ENCODE measurements around the gene ISOC2.

Gene ISOC2

GRCh38 chr19:55466241-55466614, 4.8 kb upstream of the ISOC2 start:
- no peak for DNase-seq (ENCODE audit: low read depth)
- H3K4me3 ChIP-seq (replicated peaks; ENCODE audit: low read depth, low read length), result no peak overlapping the region
- TF ChIP-seq CTCF (IDR thresholded peaks at IDR 0.05; ENCODE audit: low read length, missing control alignments), result no peak

GRCh38 chr19:55465460-55466240, 4.2 kb upstream of the ISOC2 start:
- no peak for DNase-seq (ENCODE audit: low read depth)
- no peak overlapping the region for H3K4me3 ChIP-seq (replicated peaks; ENCODE audit: low read depth, low read length)
- TF ChIP-seq CTCF (IDR thresholded peaks at IDR 0.05; ENCODE audit: low read length, missing control alignments), result no peak

- no peak for TF ChIP-seq CTCF (IDR thresholded peaks at IDR 0.05; ENCODE audit: low read length, missing control alignments)
- no peak for DNase-seq (ENCODE audit: low read depth)
- no peak within 1 kb of the TSS for H3K4me3 ChIP-seq (replicated peaks; ENCODE audit: low read depth, low read length)
Observed at GRCh38 chr19:55464662-55465054, 3.2 kb upstream of the ISOC2 start, which contains the start of gene C19orf85. Gene C19orf85 (minus strand): TSS chr19:55464751. CDS start chr19:55464554, 197 bp downstream.

- no peak for TF ChIP-seq CTCF (IDR thresholded peaks at IDR 0.05; ENCODE audit: low read length, missing control alignments)
- DNase-seq (ENCODE audit: low read depth), result no peak
- H3K4me3 ChIP-seq (replicated peaks; ENCODE audit: low read depth, low read length), result no peak overlapping the region
Observed at GRCh38 chr19:55464039-55464661, 2.7 kb upstream of the ISOC2 start.

- DNase-seq (ENCODE audit: low read depth), result no peak
- TF ChIP-seq CTCF (IDR thresholded peaks at IDR 0.05; ENCODE audit: low read length, missing control alignments), result no peak
- H3K4me3 ChIP-seq (replicated peaks; ENCODE audit: low read depth, low read length), result no peak overlapping the region
Observed at GRCh38 chr19:55463583-55464031, 2.2 kb upstream of the ISOC2 start.

GRCh38 chr19:55462722-55463121, 1.3 kb upstream of the ISOC2 start:
- DNase-seq (ENCODE audit: low read depth), result no peak
- no peak for TF ChIP-seq CTCF (IDR thresholded peaks at IDR 0.05; ENCODE audit: low read length, missing control alignments)
- no peak overlapping the region for H3K4me3 ChIP-seq (replicated peaks; ENCODE audit: low read depth, low read length)
